ENCODE results near the gene CD300LF. TPM values are rescaled to one million over a fixed set of nuclear protein-coding genes. Genes with fewer than 3 reads are reported as not detected.

The CD300LF gene
- total RNA-seq, 1 experiment from 2014 or later = not detected

DNA sequence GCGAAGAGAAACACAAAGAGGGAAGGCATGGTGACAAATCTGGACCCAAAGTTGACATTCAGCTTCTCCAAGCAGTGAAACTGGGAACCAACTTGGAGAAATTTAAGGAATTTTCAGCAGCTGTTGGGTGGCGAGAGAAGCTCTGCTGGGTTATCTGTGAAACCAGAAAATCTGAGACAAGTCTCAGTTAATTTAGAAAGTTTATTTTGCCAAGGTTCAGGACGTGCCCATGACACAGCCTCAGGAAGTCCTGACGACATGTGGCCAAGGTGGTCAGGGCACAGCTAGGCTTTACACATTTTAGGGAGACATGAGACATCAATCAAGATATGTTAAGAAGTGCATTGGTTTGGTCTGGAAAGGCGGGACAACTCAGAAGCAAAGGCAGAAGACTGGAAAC is 11.2 kb upstream of the CD300LF start:
- H3K4me1 ChIP-seq (ENCODE audit: insufficient read depth, low read length) = no peaks in the 10 kb centered on the region
- no peaks in the 10 kb centered on the region for H3K9me2 ChIP-seq (replicated peaks; ENCODE audit: low read length)
- DNase-seq (no peak), ATAC-seq (no peak)
- CTCF ChIA-PET = no interaction called here
- no peak for TF ChIP-seq EZH2 (IDR thresholded peaks at IDR 0.05; ENCODE audit: low read length, unreplicated experiment)
- TF ChIP-seq, protein P1, sequence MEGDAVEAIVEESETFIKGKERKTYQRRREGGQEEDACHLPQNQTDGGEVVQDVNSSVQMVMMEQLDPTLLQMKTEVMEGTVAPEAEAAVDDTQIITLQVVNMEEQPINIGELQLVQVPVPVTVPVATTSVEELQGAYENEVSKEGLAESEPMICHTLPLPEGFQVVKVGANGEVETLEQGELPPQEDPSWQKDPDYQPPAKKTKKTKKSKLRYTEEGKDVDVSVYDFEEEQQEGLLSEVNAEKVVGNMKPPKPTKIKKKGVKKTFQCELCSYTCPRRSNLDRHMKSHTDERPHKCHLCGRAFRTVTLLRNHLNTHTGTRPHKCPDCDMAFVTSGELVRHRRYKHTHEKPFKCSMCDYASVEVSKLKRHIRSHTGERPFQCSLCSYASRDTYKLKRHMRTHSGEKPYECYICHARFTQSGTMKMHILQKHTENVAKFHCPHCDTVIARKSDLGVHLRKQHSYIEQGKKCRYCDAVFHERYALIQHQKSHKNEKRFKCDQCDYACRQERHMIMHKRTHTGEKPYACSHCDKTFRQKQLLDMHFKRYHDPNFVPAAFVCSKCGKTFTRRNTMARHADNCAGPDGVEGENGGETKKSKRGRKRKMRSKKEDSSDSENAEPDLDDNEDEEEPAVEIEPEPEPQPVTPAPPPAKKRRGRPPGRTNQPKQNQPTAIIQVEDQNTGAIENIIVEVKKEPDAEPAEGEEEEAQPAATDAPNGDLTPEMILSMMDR (conservative IDR thresholded peaks at IDR 0.05; ENCODE audit: low read depth, low read length) = no peak
- no peak for TF ChIP-seq EZH2phosphoT487 (IDR thresholded peaks at IDR 0.05; ENCODE audit: borderline replicate concordance, low read length)
- H3K9ac ChIP-seq (ENCODE audit: low read length) = no peak overlapping the region
- H3K4me2 ChIP-seq (ENCODE audit: low read length) = no peak overlapping the region
- H3K27me3 ChIP-seq (ENCODE audit: low read length) = peaks cover 66% of the 10 kb centered on the region
- H3K79me2 ChIP-seq (ENCODE audit: low read length) = no peaks in the 10 kb centered on the region
- H3K9me3 ChIP-seq (ENCODE audit: low read length) = no peaks in the 10 kb centered on the region
- POLR2A ChIA-PET (ENCODE audit: unreplicated experiment) = no interaction called here
- BruUV-seq (replicated peaks) = no TSS peak
- peaks cover 5% of the 10 kb centered on the region for H3F3A ChIP-seq (ENCODE audit: low read length, unreplicated experiment)
- no peak overlapping the region for H3K27ac ChIP-seq (ENCODE audit: low read length)
- no peaks in the 10 kb centered on the region for H3K36me3 ChIP-seq (ENCODE audit: low read depth, low read length)
- H2AFZ ChIP-seq (ENCODE audit: low read length) = no peak overlapping the region
- no peak overlapping the region for H3K4me3 ChIP-seq (ENCODE audit: low read length)
- no peaks in the 10 kb centered on the region for H4K20me1 ChIP-seq (ENCODE audit: low read length)
- intact Hi-C loops (cut with micrococcal nuclease) = no loop called here

DNA sequence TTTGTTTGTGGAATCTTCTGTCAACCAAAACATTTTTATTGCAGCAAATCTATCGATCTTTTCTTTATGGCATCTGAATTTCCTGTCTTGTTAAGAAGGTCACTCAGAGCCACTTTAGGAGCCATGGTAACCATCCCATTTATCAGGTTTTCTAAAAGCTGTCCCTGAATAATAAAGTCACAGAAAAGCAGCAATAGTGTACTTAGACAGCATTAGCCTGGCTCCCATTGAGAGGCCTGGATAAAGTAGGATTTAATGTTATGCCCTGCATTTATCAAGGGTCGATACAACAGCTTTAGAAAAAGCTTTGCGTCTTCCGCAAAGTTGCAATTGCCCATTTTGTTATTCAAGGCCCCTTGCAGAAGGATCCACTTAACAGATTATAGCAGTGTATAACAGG is 10.1 kb upstream of the CD300LF start:
- Histone ChIP-seq H3K79me2 (ENCODE audit: low read length) (no peaks in the 10 kb centered on the region), H4K20me1 (ENCODE audit: low read length) (no peaks in the 10 kb centered on the region), H3K36me3 (ENCODE audit: low read depth, low read length) (no peaks in the 10 kb centered on the region), H3K9me3 (ENCODE audit: low read length) (no peaks in the 10 kb centered on the region), H3F3A (ENCODE audit: low read length, unreplicated experiment) (no peaks in the 10 kb centered on the region), H3K27me3 (ENCODE audit: low read length) (peaks cover 75% of the 10 kb centered on the region), H3K27ac (ENCODE audit: low read length) (no peak overlapping the region), H3K4me3 (ENCODE audit: low read length) (no peak overlapping the region), H3K9ac (ENCODE audit: low read length) (no peak overlapping the region), H3K4me1 (ENCODE audit: insufficient read depth, low read length) (no peaks in the 10 kb centered on the region), H3K9me2 (replicated peaks; ENCODE audit: low read length) (no peaks in the 10 kb centered on the region), H3K4me2 (ENCODE audit: low read length) (no peak overlapping the region), H2AFZ (ENCODE audit: low read length) (no peak overlapping the region)
- BruUV-seq (replicated peaks) = no TSS peak
- ATAC-seq (no peak), DNase-seq (no peak)
- CTCF ChIA-PET = interaction anchor here (1.4 kb wide), 1 partner anchor 65 kb away, joined by 3 read pairs; no protein-coding TSS in a partner anchor
- POLR2A ChIA-PET (ENCODE audit: unreplicated experiment) = no interaction called here
- intact Hi-C loops (cut with micrococcal nuclease) = no loop called here
- TF ChIP-seq EZH2 (IDR thresholded peaks at IDR 0.05; ENCODE audit: low read length, unreplicated experiment) (no peak), EZH2phosphoT487 (IDR thresholded peaks at IDR 0.05; ENCODE audit: borderline replicate concordance, low read length) (no peak)
- TF ChIP-seq, protein P1 (conservative IDR thresholded peaks at IDR 0.05; ENCODE audit: low read depth, low read length) = no peak

DNA sequence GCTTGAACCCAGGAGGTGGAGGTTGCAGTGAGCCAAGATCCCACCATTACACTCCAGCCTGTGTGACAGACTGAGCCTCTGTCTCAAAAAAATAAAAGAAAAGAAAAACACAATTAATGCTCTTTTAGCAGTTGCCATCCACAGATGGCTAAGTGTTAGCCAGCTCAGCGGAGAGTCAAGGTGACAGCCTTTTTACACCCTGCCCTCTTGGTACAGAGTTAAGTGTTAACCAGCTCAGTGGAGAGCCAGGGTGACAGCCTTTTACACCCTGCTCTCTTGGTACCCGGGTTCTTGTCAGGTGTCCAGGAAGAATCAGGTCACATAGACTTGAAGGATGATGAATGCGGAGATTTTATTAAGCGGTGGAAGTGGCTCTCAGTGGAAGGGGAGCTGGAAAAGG is 7.8 kb upstream of the CD300LF start:
- no peak overlapping the region for H3K27ac ChIP-seq (ENCODE audit: low read length)
- no TSS peak for BruUV-seq (replicated peaks)
- no peak overlapping the region for H3K4me2 ChIP-seq (ENCODE audit: low read length)
- H3K36me3 ChIP-seq (ENCODE audit: low read depth, low read length) = no peaks in the 10 kb centered on the region
- H3K9ac ChIP-seq (ENCODE audit: low read length) = no peak overlapping the region
- no peak for TF ChIP-seq EZH2phosphoT487 (IDR thresholded peaks at IDR 0.05; ENCODE audit: borderline replicate concordance, low read length)
- no peak for TF ChIP-seq EZH2 (IDR thresholded peaks at IDR 0.05; ENCODE audit: low read length, unreplicated experiment)
- TF ChIP-seq, protein P1 (conservative IDR thresholded peaks at IDR 0.05; ENCODE audit: low read depth, low read length) = no peak
- no peaks in the 10 kb centered on the region for H3K9me3 ChIP-seq (ENCODE audit: low read length)
- no peaks in the 10 kb centered on the region for H3K9me2 ChIP-seq (replicated peaks; ENCODE audit: low read length)
- CTCF ChIA-PET = no interaction called here
- no peak overlapping the region for H2AFZ ChIP-seq (ENCODE audit: low read length)
- DNase-seq = no peak
- POLR2A ChIA-PET (ENCODE audit: unreplicated experiment) = no interaction called here
- no peaks in the 10 kb centered on the region for H3K79me2 ChIP-seq (ENCODE audit: low read length)
- no peak for ATAC-seq
- peaks cover 78% of the 10 kb centered on the region for H3K27me3 ChIP-seq (ENCODE audit: low read length)
- H3F3A ChIP-seq (ENCODE audit: low read length, unreplicated experiment) = no peaks in the 10 kb centered on the region
- no peak overlapping the region for H3K4me3 ChIP-seq (ENCODE audit: low read length)
- intact Hi-C loops (cut with micrococcal nuclease) = no loop called here
- H4K20me1 ChIP-seq (ENCODE audit: low read length) = no peaks in the 10 kb centered on the region
- H3K4me1 ChIP-seq (ENCODE audit: insufficient read depth, low read length) = no peaks in the 10 kb centered on the region

All from PC-3 (cell line).